GM12892 (cell line): ENCODE measurements around the gene PRRC2C.

Source experiments
- POLR2A ChIP-seq: IDR thresholded peaks from 2 replicates; pipeline ENCODE4 v1.6.1; 2011; ENCODE audit warnings: low read depth, low read length, control low read depth
- POLR2AphosphoS5 ChIP-seq: IDR thresholded peaks from 2 replicates; pipeline ENCODE4 v1.6.1; 2011; ENCODE audit warnings: low read depth, low read length, control low read depth
- TAF1 ChIP-seq: IDR thresholded peaks from 2 replicates; pipeline ENCODE4 v1.6.1; 2011; ENCODE audit warnings: low read depth, mild to moderate bottlenecking, control low read depth, low read length, borderline replicate concordance

GRCh38 chr1:171485375-171486047 lies at the start of gene PRRC2C:
- TF ChIP-seq POLR2A (peak; percentile 89), POLR2AphosphoS5 (peak; percentile 65), TAF1 (peak; percentile 54; the same call in 1 of the 2 replicates)
